ENCODE measurements around the gene NKD2. TPM values are rescaled to one million over a fixed set of nuclear protein-coding genes. Genes with fewer than 3 reads are reported as not detected.

The NKD2 gene
- total RNA-seq, 1 donor from 2014 or later: 41.7 TPM

GRCh38 chr5:1014781-1015221 is 6.2 kb downstream of the NKD2 start:
- Mint-ChIP-seq H3K27ac (ENCODE audit: unreplicated experiment) (no peak overlapping the region), H3K36me3 (ENCODE audit: unreplicated experiment) (peaks cover 7% of the 10 kb centered on the region), H3K4me3 (ENCODE audit: unreplicated experiment) (no peak overlapping the region), H3K4me1 (ENCODE audit: low read depth, unreplicated experiment) (peaks cover 14% of the 10 kb centered on the region), H3K27me3 (ENCODE audit: unreplicated experiment) (peaks cover 5% of the 10 kb centered on the region), H3K9me3 (ENCODE audit: unreplicated experiment) (peaks cover 5% of the 10 kb centered on the region)
- peak; percentile 7 for DNase-seq
- no peak for TF ChIP-seq CTCF (IDR thresholded peaks at IDR 0.05; ENCODE audit: partially characterized antibody, unreplicated experiment)

- Mint-ChIP-seq H3K36me3 (ENCODE audit: unreplicated experiment) (peaks cover 7% of the 10 kb centered on the region), H3K27ac (ENCODE audit: unreplicated experiment) (no peak overlapping the region), H3K27me3 (ENCODE audit: unreplicated experiment) (peaks cover 7% of the 10 kb centered on the region)
Observed at GRCh38 chr5:1015507-1015906, 6.9 kb downstream of the NKD2 start.

GRCh38 chr5:1016036-1016435 is 7.4 kb downstream of the NKD2 start:
- peaks cover 13% of the 10 kb centered on the region for H3K4me1 Mint-ChIP-seq (ENCODE audit: low read depth, unreplicated experiment)
- TF ChIP-seq CTCF (IDR thresholded peaks at IDR 0.05; ENCODE audit: partially characterized antibody, unreplicated experiment): no peak
- peak; percentile 12 for DNase-seq
- no peak overlapping the region for H3K27ac Mint-ChIP-seq (ENCODE audit: unreplicated experiment)
- peaks cover 7% of the 10 kb centered on the region for H3K27me3 Mint-ChIP-seq (ENCODE audit: unreplicated experiment)
- peaks cover 4% of the 10 kb centered on the region for H3K9me3 Mint-ChIP-seq (ENCODE audit: unreplicated experiment)
- peaks cover 7% of the 10 kb centered on the region for H3K36me3 Mint-ChIP-seq (ENCODE audit: unreplicated experiment)
- no peak overlapping the region for H3K4me3 Mint-ChIP-seq (ENCODE audit: unreplicated experiment)

More at GRCh38 chr5:1015507-1015906, 6.9 kb downstream of the NKD2 start:
- Mint-ChIP-seq H3K4me1 (ENCODE audit: low read depth, unreplicated experiment) (peaks cover 13% of the 10 kb centered on the region), H3K9me3 (ENCODE audit: unreplicated experiment) (peaks cover 4% of the 10 kb centered on the region), H3K4me3 (ENCODE audit: unreplicated experiment) (no peak overlapping the region)
- peak; percentile 46 for DNase-seq
- no peak for TF ChIP-seq CTCF (IDR thresholded peaks at IDR 0.05; ENCODE audit: partially characterized antibody, unreplicated experiment)

- Mint-ChIP-seq H3K27me3 (ENCODE audit: unreplicated experiment) (peaks cover 6% of the 10 kb centered on the region), H3K27ac (ENCODE audit: unreplicated experiment) (peak overlapping the region; percentile 38), H3K4me3 (ENCODE audit: unreplicated experiment) (no peak overlapping the region), H3K36me3 (ENCODE audit: unreplicated experiment) (peaks cover 3% of the 10 kb centered on the region), H3K9me3 (ENCODE audit: unreplicated experiment) (peaks cover 4% of the 10 kb centered on the region), H3K4me1 (ENCODE audit: low read depth, unreplicated experiment) (peaks cover 10% of the 10 kb centered on the region)
- TF ChIP-seq CTCF (IDR thresholded peaks at IDR 0.05; ENCODE audit: partially characterized antibody, unreplicated experiment): no peak
- DNase-seq: peak; percentile 15
Observed at GRCh38 chr5:1016476-1016875, 7.9 kb downstream of the NKD2 start.

GRCh38 chr5:1017056-1017455 is 8.5 kb downstream of the NKD2 start:
- no peak for TF ChIP-seq CTCF (IDR thresholded peaks at IDR 0.05; ENCODE audit: partially characterized antibody, unreplicated experiment)
- H3K4me3 Mint-ChIP-seq (ENCODE audit: unreplicated experiment): no peak overlapping the region
- DNase-seq: peak; percentile 8
- H3K27ac Mint-ChIP-seq (ENCODE audit: unreplicated experiment): no peak overlapping the region
- H3K9me3 Mint-ChIP-seq (ENCODE audit: unreplicated experiment): peaks cover 4% of the 10 kb centered on the region
- no peaks in the 10 kb centered on the region for H3K36me3 Mint-ChIP-seq (ENCODE audit: unreplicated experiment)
- peaks cover 7% of the 10 kb centered on the region for H3K4me1 Mint-ChIP-seq (ENCODE audit: low read depth, unreplicated experiment)
- peaks cover 5% of the 10 kb centered on the region for H3K27me3 Mint-ChIP-seq (ENCODE audit: unreplicated experiment)
